ENCODE data around the gene CCNB2.
"Not testable (repeated sequence)": the region's sequence is repeated elsewhere in the genome, so short reads cannot be mapped to it uniquely, and the experiment has no call there.

The CCNB2 gene

GRCh38 chr15:59152694-59153450 is 47.9 kb downstream of the CCNB2 start:
- no peak overlapping the region for H3K27ac ChIP-seq (ENCODE audit: low read length)
- H3K36me3 ChIP-seq (ENCODE audit: control insufficient read depth in 2 of 2, insufficient read depth in 2 of 2, low read length in 2 of 2), result peaks cover 33 to 36% of the 10 kb centered on the region in 2 donors
- H3K4me3 ChIP-seq (ENCODE audit: low read length in 2 of 2), result no peak overlapping the region
- H3K9ac ChIP-seq (ENCODE audit: low read length in 2 of 2), result no peak overlapping the region
- no peaks in the 10 kb centered on the region for H3K9me3 ChIP-seq (ENCODE audit: control insufficient read depth in 2 of 2, low read length in 2 of 2)
- no peaks in the 10 kb centered on the region for H3K27me3 ChIP-seq (ENCODE audit: control insufficient read depth in 1 of 2, insufficient read depth in 2 of 2, low read length in 2 of 2)
- peaks cover 7% of the 10 kb centered on the region for H3K4me1 ChIP-seq (ENCODE audit: control insufficient read depth, insufficient read depth, low read length)

GRCh38 chr15:59153466-59153865 is 48.5 kb downstream of the CCNB2 start:
- Histone ChIP-seq H3K27me3 (ENCODE audit: control insufficient read depth in 1 of 2, insufficient read depth in 2 of 2, low read length in 2 of 2) (no peaks in the 10 kb centered on the region), H3K9me3 (ENCODE audit: control insufficient read depth in 2 of 2, low read length in 2 of 2) (no peaks in the 10 kb centered on the region), H3K27ac (ENCODE audit: low read length) (no peak overlapping the region), H3K4me3 (ENCODE audit: low read length in 2 of 2) (no peak overlapping the region), H3K4me1 (ENCODE audit: control insufficient read depth, insufficient read depth, low read length) (peaks cover 7% of the 10 kb centered on the region), H3K9ac (ENCODE audit: low read length in 2 of 2) (no peak overlapping the region), H3K36me3 (ENCODE audit: control insufficient read depth in 2 of 2, insufficient read depth in 2 of 2, low read length in 2 of 2) (peaks cover 37 to 38% of the 10 kb centered on the region in 2 donors)

- Histone ChIP-seq H3K27ac (ENCODE audit: low read length) (no peak overlapping the region), H3K9me3 (ENCODE audit: control insufficient read depth in 2 of 2, low read length in 2 of 2) (no peaks in the 10 kb centered on the region), H3K9ac (ENCODE audit: low read length in 2 of 2) (no peak overlapping the region), H3K36me3 (ENCODE audit: control insufficient read depth in 2 of 2, insufficient read depth in 2 of 2, low read length in 2 of 2) (peaks cover 39 to 46% of the 10 kb centered on the region in 2 donors), H3K4me3 (ENCODE audit: low read length in 2 of 2) (no peak overlapping the region), H3K4me1 (ENCODE audit: control insufficient read depth, insufficient read depth, low read length) (peaks cover 9% of the 10 kb centered on the region), H3K27me3 (ENCODE audit: control insufficient read depth in 1 of 2, insufficient read depth in 2 of 2, low read length in 2 of 2) (no peaks in the 10 kb centered on the region)
These were observed 49.3 kb downstream of the CCNB2 start for GRCh38 chr15:59154243-59154642.

GRCh38 chr15:59155431-59155830 is 50.5 kb downstream of the CCNB2 start:
- H3K27ac ChIP-seq (ENCODE audit: low read length), result no peak overlapping the region
- H3K36me3 ChIP-seq (ENCODE audit: control insufficient read depth in 2 of 2, insufficient read depth in 2 of 2, low read length in 2 of 2), result peaks cover 36 to 45% of the 10 kb centered on the region in 2 donors
- H3K4me1 ChIP-seq (ENCODE audit: control insufficient read depth, insufficient read depth, low read length), result peaks cover 5% of the 10 kb centered on the region
- H3K9ac ChIP-seq (ENCODE audit: low read length in 2 of 2), result no peak overlapping the region
- H3K9me3 ChIP-seq (ENCODE audit: control insufficient read depth in 2 of 2, low read length in 2 of 2), result no peaks in the 10 kb centered on the region
- no peaks in the 10 kb centered on the region for H3K27me3 ChIP-seq (ENCODE audit: control insufficient read depth in 1 of 2, insufficient read depth in 2 of 2, low read length in 2 of 2)
- H3K4me3 ChIP-seq (ENCODE audit: low read length in 2 of 2), result no peak overlapping the region

GRCh38 chr15:59157396-59157795 is 52.5 kb downstream of the CCNB2 start:
- peaks cover 41 to 46% of the 10 kb centered on the region in 2 donors for H3K36me3 ChIP-seq (ENCODE audit: control insufficient read depth in 2 of 2, insufficient read depth in 2 of 2, low read length in 2 of 2)
- no peak overlapping the region for H3K27ac ChIP-seq (ENCODE audit: low read length)
- no peak overlapping the region for H3K9ac ChIP-seq (ENCODE audit: low read length in 2 of 2)
- no peak overlapping the region for H3K4me3 ChIP-seq (ENCODE audit: low read length in 2 of 2)
- H3K4me1 ChIP-seq (ENCODE audit: control insufficient read depth, insufficient read depth, low read length), result peaks cover 2% of the 10 kb centered on the region
- H3K27me3 ChIP-seq (ENCODE audit: control insufficient read depth in 1 of 2, insufficient read depth in 2 of 2, low read length in 2 of 2), result no peaks in the 10 kb centered on the region
- no peaks in the 10 kb centered on the region for H3K9me3 ChIP-seq (ENCODE audit: control insufficient read depth in 2 of 2, low read length in 2 of 2)

- H3K4me1 ChIP-seq (ENCODE audit: control insufficient read depth, insufficient read depth, low read length), result peaks cover 2% of the 10 kb centered on the region
- peaks cover 34 to 40% of the 10 kb centered on the region in 2 donors for H3K36me3 ChIP-seq (ENCODE audit: control insufficient read depth in 2 of 2, insufficient read depth in 2 of 2, low read length in 2 of 2)
- no peaks in the 10 kb centered on the region for H3K9me3 ChIP-seq (ENCODE audit: control insufficient read depth in 2 of 2, low read length in 2 of 2)
- no peak overlapping the region for H3K9ac ChIP-seq (ENCODE audit: low read length in 2 of 2)
- no peaks in the 10 kb centered on the region for H3K27me3 ChIP-seq (ENCODE audit: control insufficient read depth in 1 of 2, insufficient read depth in 2 of 2, low read length in 2 of 2)
- no peak overlapping the region for H3K4me3 ChIP-seq (ENCODE audit: low read length in 2 of 2)
- H3K27ac ChIP-seq (ENCODE audit: low read length), result no peak overlapping the region
These were observed 53.1 kb downstream of the CCNB2 start for GRCh38 chr15:59157840-59158700.

GRCh38 chr15:59158701-59159034 is 53.7 kb downstream of the CCNB2 start:
- Histone ChIP-seq H3K27ac (ENCODE audit: low read length) (no peak overlapping the region), H3K27me3 (ENCODE audit: control insufficient read depth in 1 of 2, insufficient read depth in 2 of 2, low read length in 2 of 2) (no peaks in the 10 kb centered on the region), H3K9me3 (ENCODE audit: control insufficient read depth in 2 of 2, low read length in 2 of 2) (no peaks in the 10 kb centered on the region), H3K4me3 (ENCODE audit: low read length in 2 of 2) (no peak overlapping the region), H3K9ac (ENCODE audit: low read length in 2 of 2) (no peak overlapping the region), H3K4me1 (ENCODE audit: control insufficient read depth, insufficient read depth, low read length) (peaks cover 2% of the 10 kb centered on the region), H3K36me3 (ENCODE audit: control insufficient read depth in 2 of 2, insufficient read depth in 2 of 2, low read length in 2 of 2) (peaks cover 30 to 34% of the 10 kb centered on the region in 2 donors)

GRCh38 chr15:59159210-59159609 is 54.3 kb downstream of the CCNB2 start:
- Histone ChIP-seq H3K36me3 (ENCODE audit: control insufficient read depth in 2 of 2, insufficient read depth in 2 of 2, low read length in 2 of 2) (peaks cover 26 to 31% of the 10 kb centered on the region in 2 donors), H3K9me3 (ENCODE audit: control insufficient read depth in 2 of 2, low read length in 2 of 2) (no peaks in the 10 kb centered on the region), H3K4me1 (ENCODE audit: control insufficient read depth, insufficient read depth, low read length) (peaks cover 2% of the 10 kb centered on the region), H3K4me3 (ENCODE audit: low read length in 2 of 2) (no peak overlapping the region), H3K9ac (ENCODE audit: low read length in 2 of 2) (no peak overlapping the region), H3K27me3 (ENCODE audit: control insufficient read depth in 1 of 2, insufficient read depth in 2 of 2, low read length in 2 of 2) (no peaks in the 10 kb centered on the region), H3K27ac (ENCODE audit: low read length) (no peak overlapping the region)

- H3K4me3 ChIP-seq (ENCODE audit: low read length in 2 of 2), result no peak overlapping the region
- no peaks in the 10 kb centered on the region for H3K27me3 ChIP-seq (ENCODE audit: control insufficient read depth in 1 of 2, insufficient read depth in 2 of 2, low read length in 2 of 2)
- H3K27ac ChIP-seq (ENCODE audit: low read length), result no peak overlapping the region
- no peak overlapping the region for H3K9ac ChIP-seq (ENCODE audit: low read length in 2 of 2)
- H3K9me3 ChIP-seq (ENCODE audit: control insufficient read depth in 2 of 2, low read length in 2 of 2), result no peaks in the 10 kb centered on the region
- H3K4me1 ChIP-seq (ENCODE audit: control insufficient read depth, insufficient read depth, low read length), result peaks cover 2% of the 10 kb centered on the region
- H3K36me3 ChIP-seq (ENCODE audit: control insufficient read depth in 2 of 2, insufficient read depth in 2 of 2, low read length in 2 of 2), result peaks cover 26 to 29% of the 10 kb centered on the region in 2 donors
These were observed 56.1 kb downstream of the CCNB2 start for GRCh38 chr15:59160880-59161593.

- not testable (repeated sequence) for H3K4me3 ChIP-seq (ENCODE audit: low read length in 2 of 2); H3K27ac ChIP-seq (ENCODE audit: low read length); H3K27me3 ChIP-seq (ENCODE audit: control insufficient read depth in 1 of 2, insufficient read depth in 2 of 2, low read length in 2 of 2); H3K4me1 ChIP-seq (ENCODE audit: control insufficient read depth, insufficient read depth, low read length); H3K9ac ChIP-seq (ENCODE audit: low read length in 2 of 2); H3K9me3 ChIP-seq (ENCODE audit: control insufficient read depth in 2 of 2, low read length in 2 of 2)
- peaks cover 26 to 28% of the 10 kb centered on the region in 2 donors for H3K36me3 ChIP-seq (ENCODE audit: control insufficient read depth in 2 of 2, insufficient read depth in 2 of 2, low read length in 2 of 2)
These were observed 57.1 kb downstream of the CCNB2 start for GRCh38 chr15:59162080-59162479.
